Transverse colon (tissue), 3 donors: ENCODE measurements around the gene NDUFAF4.

Source experiments
- CTCF ChIP-seq, 5 experiments: fragments of 200-600 bp in 3 of 5; fragments of 450-650 bp in 2 of 5; sonication (generic) in 3 of 5; IDR thresholded peaks; 1 replicate in 2 of 5; 2 replicates in 3 of 5; pipeline ENCODE4 v1.5.1; 2016 to 2017; ENCODE audit warnings: antibody characterized with exemption in 5 of 5, inconsistent platforms in 3 of 5, mild to moderate bottlenecking in 2 of 5, moderate library complexity in 1 of 5
- EP300 ChIP-seq: sonication (generic); formaldehyde crosslinking; IDR thresholded peaks from one replicate; pipeline ENCODE4 v1.6.1; 2017; ENCODE audit warnings: antibody characterized with exemption, low read depth
- POLR2A ChIP-seq: fragments of 450-650 bp; IDR thresholded peaks from one replicate; pipeline ENCODE4 v1.6.1; 2016; ENCODE audit warnings: antibody characterized with exemption, mild to moderate bottlenecking, moderate library complexity

DNA sequence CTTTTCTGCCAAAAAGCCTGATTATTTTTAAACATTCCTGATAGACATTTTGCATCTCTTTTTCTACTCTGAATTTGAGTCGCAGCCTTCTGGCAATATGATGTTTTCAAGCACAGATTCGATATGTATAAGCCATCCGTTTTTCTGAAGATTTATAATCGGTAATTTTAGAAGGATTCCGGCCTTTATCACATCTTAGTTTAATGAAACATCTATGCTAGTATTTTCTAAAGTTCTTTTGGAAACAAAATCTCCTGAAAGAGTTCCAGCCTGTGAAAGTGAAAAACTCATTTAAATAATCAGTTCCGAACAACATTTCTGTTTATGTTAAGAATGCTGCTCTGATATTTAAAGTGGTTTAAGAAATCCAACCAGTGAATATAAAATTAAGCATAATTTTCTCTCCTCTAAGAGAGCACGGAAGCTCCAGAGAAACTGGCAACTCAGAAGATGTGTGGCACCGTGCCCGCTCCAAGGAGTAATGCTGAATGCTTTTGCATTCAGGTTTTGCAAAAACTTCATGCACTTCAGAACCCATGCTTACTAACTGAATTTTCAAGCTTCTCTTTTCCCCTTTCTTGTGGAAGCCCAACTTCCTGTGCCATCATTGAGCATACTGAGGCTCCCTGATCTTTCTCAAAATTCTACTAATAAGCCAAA is 20.7 kb downstream of the NDUFAF4 start:
- TF ChIP-seq CTCF (IDR thresholded peaks at IDR 0.05): no peak
- no peak for TF ChIP-seq EP300
- TF ChIP-seq POLR2A: no peak
